Dendritic cell treated with granulocyte-macrophage colony-stimulating factor and Interleukin-4, amounts not matched to agents 40 ng/mL and 50 ng/mL, for 4 days (primary cell): ENCODE measurements around the gene RASEF.

ENCODE experiments used
- H3K27ac Mint-ChIP-seq: one replicate; pipeline ENCODE4 v1.8.0; 2022; ENCODE audit warnings: mild to moderate bottlenecking, mixed read lengths
- H3K27me3 Mint-ChIP-seq: one replicate; pipeline ENCODE4 v1.8.0; 2022; ENCODE audit warnings: mild to moderate bottlenecking, mixed read lengths
- H3K36me3 Mint-ChIP-seq: one replicate; pipeline ENCODE4 v1.8.0; 2022; ENCODE audit warnings: low read depth, mixed read lengths
- H3K4me1 Mint-ChIP-seq: one replicate; pipeline ENCODE4 v1.8.0; 2022; ENCODE audit warnings: low read depth, mixed read lengths
- H3K4me3 Mint-ChIP-seq: one replicate; pipeline ENCODE4 v1.8.0; 2022; ENCODE audit warnings: mild to moderate bottlenecking, moderate library complexity, mixed read lengths
- H3K9me3 Mint-ChIP-seq: one replicate; pipeline ENCODE4 v1.8.0; 2022; ENCODE audit warnings: mixed read lengths
- intact Hi-C: fragments of 100-400 bp; cut with micrococcal nuclease; formaldehyde crosslinking; loops from one replicate; pipeline ENCODE4 v1.15.0; 2022

RASEF gene

DNA sequence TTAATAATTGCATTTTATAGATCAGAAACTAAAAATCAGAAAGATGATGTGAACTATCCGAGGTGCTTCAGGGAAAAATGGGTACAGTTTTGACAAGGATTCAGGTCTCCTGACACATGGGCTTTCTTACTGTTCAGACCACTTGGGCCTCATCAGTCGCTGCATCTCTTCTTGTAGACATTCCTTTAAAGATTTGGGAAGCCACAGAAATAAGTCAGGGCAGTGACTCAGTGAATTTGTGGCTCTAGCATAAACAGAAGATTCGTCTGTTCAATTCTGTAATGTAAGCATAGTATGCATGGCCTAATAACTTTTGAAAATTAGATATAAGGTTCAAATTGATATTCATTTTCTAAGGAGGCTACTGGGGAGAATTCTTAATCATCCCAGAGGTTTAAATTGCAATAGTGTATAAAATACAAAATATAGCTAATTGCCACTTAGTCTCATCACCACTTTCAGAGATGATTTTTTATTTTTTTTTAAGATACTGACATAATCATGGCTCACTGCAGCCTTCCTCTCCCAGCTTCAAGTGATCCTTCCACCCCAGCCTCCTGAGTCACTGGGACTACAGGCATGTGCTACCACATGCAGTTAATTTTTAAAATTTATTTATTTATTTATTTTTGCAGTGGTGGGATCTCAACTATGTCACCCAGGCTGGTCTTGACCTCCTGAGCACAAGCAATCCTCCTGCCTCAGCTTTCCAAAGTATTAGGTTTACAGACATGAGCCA lies 48.9 kb downstream of the RASEF start:
- Mint-ChIP-seq H3K27me3 (no peaks in the 10 kb centered on the region), H3K4me3 (no peak overlapping the region), H3K27ac (no peak overlapping the region), H3K9me3 (no peaks in the 10 kb centered on the region), H3K36me3 (no peaks in the 10 kb centered on the region), H3K4me1 (peaks cover 5% of the 10 kb centered on the region)
- intact Hi-C loops, result no loop called here

DNA sequence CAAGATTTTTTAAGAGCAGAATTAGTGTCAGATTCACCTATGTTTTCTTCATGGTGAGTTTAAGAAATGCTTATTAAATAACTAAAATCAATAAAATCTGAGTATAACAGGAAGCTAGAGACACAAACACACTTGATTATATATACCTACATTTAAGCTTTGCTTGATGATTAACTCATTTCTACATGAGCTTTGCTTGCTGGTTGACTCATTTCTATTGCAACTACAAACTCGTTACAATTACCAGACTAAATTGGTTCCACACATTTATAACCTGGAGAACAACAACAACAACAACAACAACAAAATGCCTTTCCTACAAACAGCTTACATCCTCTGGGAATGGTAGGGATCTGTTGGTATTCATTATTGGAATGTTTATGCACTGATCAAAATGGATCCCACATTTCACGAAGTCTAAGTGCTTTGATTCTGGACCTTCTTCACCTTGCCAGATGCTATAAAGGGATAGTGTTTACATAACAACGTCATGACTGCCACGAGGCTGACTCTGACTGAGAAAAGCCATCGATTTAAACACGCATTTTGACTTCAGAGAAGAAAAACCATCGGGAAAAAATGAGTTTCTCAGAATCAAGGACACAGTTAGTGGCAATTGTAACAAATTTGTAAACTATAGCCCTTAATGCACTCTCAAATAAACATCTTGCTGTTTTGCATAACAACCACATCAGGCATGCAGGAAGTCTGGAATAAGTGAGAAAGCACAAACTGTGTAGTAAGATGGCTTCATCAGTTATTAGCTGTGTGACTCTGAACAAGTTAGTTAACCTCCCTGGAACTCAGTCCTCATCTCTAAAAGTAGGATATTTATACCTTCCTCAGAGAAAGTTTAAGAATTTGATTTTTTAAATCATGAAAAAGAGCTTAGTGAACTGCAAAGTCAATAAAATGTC lies 49.8 kb downstream of the RASEF start:
- Mint-ChIP-seq H3K27me3 (no peaks in the 10 kb centered on the region), H3K9me3 (no peaks in the 10 kb centered on the region), H3K36me3 (no peaks in the 10 kb centered on the region), H3K4me3 (no peak overlapping the region), H3K27ac (no peak overlapping the region), H3K4me1 (peaks cover 5% of the 10 kb centered on the region)
- intact Hi-C loops, result no loop called here

DNA sequence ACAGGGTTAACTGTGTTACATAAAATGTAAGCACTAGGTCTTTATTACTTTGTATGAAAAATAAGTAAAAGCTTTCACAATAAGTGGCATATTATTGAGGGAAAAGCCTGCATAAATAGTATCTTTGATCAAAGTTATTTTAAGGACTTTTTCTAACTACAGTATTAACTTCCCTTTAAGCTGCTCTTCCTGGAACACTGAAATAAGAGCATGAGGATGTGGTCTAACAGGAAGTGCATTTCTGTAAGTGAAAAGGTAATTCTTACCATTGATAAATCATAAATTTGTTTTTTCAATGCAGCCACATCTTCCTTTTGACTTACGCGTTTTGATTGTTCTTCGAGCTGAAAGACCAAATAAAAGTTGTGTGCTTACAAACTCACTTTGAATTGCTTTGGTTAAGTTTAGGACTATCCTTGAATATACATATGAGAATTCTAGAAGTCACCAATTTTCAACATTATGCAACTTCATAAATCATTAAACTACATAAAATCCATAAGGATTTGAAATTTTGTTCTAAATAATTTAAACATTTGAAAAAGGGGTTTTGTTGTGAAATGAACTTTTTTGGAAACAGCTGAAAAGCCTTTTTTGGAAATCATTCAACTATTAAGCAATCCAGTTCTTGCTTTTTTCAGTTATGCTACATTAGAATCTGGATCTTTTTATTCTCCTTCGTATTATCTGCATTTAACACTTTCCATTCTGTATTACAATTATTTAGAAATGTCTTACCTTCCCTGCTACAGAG lies 50.6 kb downstream of the RASEF start:
- Mint-ChIP-seq H3K27me3 (no peaks in the 10 kb centered on the region), H3K27ac (no peak overlapping the region), H3K4me1 (peaks cover 5% of the 10 kb centered on the region), H3K4me3 (no peak overlapping the region), H3K36me3 (no peaks in the 10 kb centered on the region), H3K9me3 (no peaks in the 10 kb centered on the region)
- intact Hi-C loops, result no loop called here

DNA sequence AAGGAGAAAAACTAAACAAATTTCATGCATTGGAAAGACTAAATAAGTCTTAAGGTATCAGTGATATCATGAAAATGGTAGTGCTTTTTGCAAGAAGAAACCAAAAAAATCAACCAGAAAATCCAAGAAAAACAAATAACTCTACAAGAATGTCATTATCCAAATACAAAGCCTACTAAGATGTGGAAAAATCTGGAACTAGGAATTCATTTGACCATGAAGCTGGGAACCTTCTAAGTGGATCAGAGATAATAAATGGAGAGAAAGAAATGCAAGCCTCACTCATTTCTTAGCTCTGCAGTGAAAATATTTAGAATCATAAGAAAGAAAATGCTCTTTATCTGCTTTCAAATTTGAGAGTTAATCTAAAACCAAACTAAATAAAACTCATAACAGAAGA lies 51.3 kb downstream of the RASEF start:
- Mint-ChIP-seq H3K9me3 (no peaks in the 10 kb centered on the region), H3K36me3 (no peaks in the 10 kb centered on the region), H3K27ac (no peak overlapping the region), H3K4me1 (peaks cover 5% of the 10 kb centered on the region), H3K27me3 (no peaks in the 10 kb centered on the region), H3K4me3 (no peak overlapping the region)
- intact Hi-C loops, result no loop called here

DNA sequence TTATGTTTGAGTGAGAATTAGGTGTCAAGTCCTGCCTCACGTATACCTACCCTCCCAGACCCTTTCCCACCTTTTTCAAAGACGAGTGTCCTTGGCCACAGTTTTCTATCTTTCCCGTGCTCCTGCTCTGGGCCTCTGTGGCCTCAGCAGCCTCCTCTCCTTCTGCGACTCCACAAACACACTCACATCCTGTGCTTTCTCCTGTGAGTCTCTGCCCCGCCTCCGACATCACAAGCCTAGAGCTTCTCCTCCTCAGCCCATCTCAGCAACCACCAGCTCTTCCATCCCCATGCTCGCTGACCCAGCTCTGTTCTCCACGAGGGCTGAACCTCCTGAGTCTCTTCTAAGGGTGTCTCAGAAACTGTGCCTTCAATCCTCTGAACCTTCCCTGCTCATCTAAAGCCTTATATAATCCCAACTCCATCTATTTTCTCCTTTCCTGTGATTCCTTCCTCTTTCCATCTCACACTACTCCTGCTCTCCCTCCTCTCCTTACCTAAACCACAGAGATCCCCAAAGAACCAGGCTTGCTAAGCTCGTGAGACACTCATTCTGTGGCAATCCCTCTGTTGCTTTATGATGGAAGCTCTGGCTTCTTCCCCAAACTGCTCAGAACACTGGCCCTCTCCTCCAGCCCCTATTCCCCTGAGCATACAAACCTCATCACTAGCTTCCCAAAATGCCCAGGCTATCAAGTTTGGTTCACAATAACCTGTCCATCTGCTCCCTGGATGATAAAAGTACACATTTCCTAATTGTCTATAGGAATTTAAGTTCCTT lies 55.2 kb downstream of the RASEF start:
- Mint-ChIP-seq H3K27ac (no peak overlapping the region), H3K27me3 (no peaks in the 10 kb centered on the region), H3K36me3 (no peaks in the 10 kb centered on the region), H3K4me3 (no peak overlapping the region), H3K9me3 (no peaks in the 10 kb centered on the region), H3K4me1 (peaks cover 10% of the 10 kb centered on the region)
- intact Hi-C loops, result no loop called here

DNA sequence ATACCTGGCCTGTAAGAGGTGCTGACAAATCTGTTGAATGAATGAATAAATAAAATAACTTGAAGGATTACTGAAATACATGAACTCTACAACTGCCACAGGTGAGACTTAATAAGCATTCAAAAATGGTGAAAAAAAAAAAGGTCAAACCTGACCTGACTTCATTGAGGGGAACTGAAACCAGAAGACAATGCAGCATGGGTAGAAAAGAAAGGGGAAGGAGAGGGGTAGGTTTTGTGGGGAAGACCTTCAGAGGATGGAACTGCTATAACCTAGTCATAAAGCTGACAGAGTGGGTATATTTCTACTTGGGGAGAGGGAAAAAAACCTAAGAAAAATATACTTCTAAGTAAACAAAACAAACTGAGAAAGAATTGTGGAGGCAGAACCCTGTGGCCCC lies 56.6 kb downstream of the RASEF start:
- Mint-ChIP-seq H3K27ac (no peak overlapping the region), H3K4me3 (no peak overlapping the region), H3K36me3 (no peaks in the 10 kb centered on the region), H3K27me3 (no peaks in the 10 kb centered on the region), H3K4me1 (peaks cover 5% of the 10 kb centered on the region), H3K9me3 (no peaks in the 10 kb centered on the region)
- intact Hi-C loops, result no loop called here

DNA sequence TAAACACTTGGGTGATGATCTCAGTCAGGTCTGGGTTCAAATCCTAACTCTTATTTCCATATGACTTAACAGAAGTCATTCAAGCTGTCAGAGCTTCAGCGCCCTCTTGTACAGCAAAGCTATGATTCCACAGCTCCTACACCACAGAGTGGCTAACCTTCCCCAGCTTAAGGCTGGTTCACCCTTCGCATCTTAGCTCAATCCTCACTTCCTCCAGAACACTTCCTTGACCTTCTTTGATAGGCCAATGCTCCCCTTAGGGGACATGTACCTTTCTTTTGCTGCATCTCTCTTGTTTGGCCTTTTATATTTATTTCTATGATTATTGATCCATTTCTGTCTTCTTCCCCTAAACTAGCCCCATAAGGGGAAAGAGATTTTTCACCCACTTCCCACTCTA lies 57.0 kb downstream of the RASEF start:
- H3K27ac Mint-ChIP-seq, result no peak overlapping the region
- intact Hi-C loops, result no loop called here
- H3K27me3 Mint-ChIP-seq, result no peaks in the 10 kb centered on the region
- no peaks in the 10 kb centered on the region for H3K9me3 Mint-ChIP-seq
- no peaks in the 10 kb centered on the region for H3K36me3 Mint-ChIP-seq
- H3K4me1 Mint-ChIP-seq, result peaks cover 5% of the 10 kb centered on the region
- H3K4me3 Mint-ChIP-seq, result no peak overlapping the region

DNA sequence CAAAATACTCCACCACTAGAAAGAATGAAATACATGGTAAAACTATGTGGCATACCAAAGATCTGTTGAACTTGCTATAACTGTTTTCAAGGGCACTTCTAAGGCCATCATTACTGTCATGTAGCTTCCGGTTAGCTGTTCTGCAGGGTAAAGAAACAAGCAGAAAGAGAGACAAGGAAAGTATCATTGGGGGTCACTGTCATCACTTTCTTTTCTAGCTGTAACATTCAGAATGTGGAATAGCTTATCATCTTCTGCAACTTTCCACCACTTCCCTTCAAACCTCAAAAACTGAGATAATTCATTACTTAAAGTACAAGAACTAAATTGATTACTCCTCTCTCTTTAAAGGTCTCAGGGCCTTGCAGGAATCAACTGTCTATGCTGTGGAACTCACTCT lies 57.6 kb downstream of the RASEF start:
- Mint-ChIP-seq H3K27ac (no peak overlapping the region), H3K4me3 (no peak overlapping the region), H3K4me1 (peaks cover 5% of the 10 kb centered on the region), H3K36me3 (no peaks in the 10 kb centered on the region), H3K9me3 (no peaks in the 10 kb centered on the region), H3K27me3 (no peaks in the 10 kb centered on the region)
- intact Hi-C loops, result no loop called here

DNA sequence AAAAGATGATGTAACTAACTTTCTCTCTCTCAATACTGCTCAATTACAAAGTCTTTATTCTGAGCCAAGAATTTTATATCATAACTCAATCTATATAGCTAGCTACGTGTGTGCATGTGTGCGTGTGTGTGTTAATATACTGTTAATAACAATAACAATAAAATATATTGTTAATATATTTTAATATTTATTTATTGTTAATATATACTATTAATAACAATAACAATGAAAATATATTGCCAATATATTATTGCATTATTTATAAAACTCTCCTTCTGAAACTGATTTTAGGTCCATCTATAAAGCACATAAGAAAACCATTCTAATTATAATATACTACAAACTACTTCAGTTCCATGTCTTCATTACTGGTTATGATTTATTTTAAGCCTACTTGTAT lies 60.6 kb downstream of the RASEF start:
- no peaks in the 10 kb centered on the region for H3K9me3 Mint-ChIP-seq
- H3K27ac Mint-ChIP-seq, result no peak overlapping the region
- no peaks in the 10 kb centered on the region for H3K27me3 Mint-ChIP-seq
- H3K4me1 Mint-ChIP-seq, result peaks cover 5% of the 10 kb centered on the region
- H3K4me3 Mint-ChIP-seq, result no peak overlapping the region
- intact Hi-C loops, result no loop called here
- no peaks in the 10 kb centered on the region for H3K36me3 Mint-ChIP-seq

DNA sequence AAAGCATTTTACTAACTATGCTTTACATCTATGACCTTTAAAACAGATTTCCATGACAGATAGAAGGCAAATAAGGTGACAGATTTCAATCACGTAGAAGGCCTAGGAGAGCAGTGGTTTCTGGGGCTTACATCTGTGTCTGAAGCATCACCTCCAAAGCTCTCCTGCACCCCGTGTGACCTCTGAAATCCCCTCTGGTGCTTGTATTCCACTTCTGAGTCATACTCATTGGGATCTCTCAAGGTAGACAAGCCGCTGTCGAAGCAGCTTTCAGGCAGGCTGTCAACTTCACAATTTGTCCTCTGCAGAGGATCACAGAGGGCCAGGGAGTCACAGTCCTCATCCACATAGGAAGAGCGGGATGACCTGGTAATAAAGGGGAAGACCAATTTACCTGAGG lies 62.2 kb downstream of the RASEF start:
- intact Hi-C loops, result no loop called here
- no peaks in the 10 kb centered on the region for H3K4me1 Mint-ChIP-seq
- no peaks in the 10 kb centered on the region for H3K27me3 Mint-ChIP-seq
- H3K27ac Mint-ChIP-seq, result no peak overlapping the region
- H3K36me3 Mint-ChIP-seq, result no peaks in the 10 kb centered on the region
- no peak overlapping the region for H3K4me3 Mint-ChIP-seq
- no peaks in the 10 kb centered on the region for H3K9me3 Mint-ChIP-seq

DNA sequence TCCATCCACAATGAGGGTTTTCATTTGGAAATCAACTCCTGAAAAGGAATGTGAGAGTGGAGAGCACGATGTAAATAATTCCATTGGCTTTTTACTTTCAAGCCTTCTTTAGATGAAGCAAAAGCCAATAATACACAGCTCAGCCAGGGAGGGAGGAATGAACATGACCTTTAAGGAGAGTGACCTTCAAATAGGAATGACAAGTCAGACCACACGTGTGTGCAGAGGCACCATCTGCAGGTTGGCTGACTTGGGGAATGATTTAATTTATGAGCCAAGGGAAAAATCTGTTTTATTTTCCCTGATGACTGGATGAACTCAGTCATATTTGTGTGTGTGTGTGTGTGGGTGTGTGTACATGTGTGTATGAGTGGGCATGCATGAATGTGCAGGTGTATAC lies 64.5 kb downstream of the RASEF start:
- no peaks in the 10 kb centered on the region for H3K9me3 Mint-ChIP-seq
- no peaks in the 10 kb centered on the region for H3K27me3 Mint-ChIP-seq
- H3K36me3 Mint-ChIP-seq, result no peaks in the 10 kb centered on the region
- no peaks in the 10 kb centered on the region for H3K4me1 Mint-ChIP-seq
- no peak overlapping the region for H3K27ac Mint-ChIP-seq
- intact Hi-C loops, result no loop called here
- H3K4me3 Mint-ChIP-seq, result no peak overlapping the region

DNA sequence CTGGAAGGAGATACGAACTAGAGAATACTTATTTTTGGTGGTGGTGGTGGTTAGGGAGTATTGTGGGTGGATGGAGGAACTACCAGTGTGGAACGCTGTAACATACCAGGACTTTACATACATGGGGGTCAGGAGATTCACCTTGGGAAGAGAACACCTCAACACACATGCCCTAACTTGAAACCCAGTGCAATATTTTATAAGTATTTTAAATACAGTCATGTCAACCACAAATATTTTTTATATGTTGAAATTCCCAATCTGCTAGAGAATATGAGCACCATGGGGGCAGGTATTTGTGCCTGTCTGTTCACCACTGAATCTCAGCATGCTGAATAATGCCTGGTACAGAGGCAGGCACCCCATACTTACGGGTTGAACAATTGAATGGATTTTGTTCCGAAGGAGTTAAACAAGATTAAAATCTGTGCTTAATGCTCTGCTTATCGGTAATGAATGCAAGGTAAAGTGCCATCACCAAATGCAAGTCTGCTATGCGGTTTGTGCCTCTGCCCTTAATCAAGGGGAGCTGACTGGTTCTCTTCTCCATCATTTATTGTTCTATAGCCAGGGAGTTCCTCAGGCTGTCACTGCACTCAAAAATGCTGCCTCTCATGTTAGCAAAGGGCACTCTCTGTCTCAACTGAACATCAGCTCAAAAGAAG lies 65.3 kb downstream of the RASEF start:
- intact Hi-C loops, result no loop called here
- Mint-ChIP-seq H3K9me3 (no peaks in the 10 kb centered on the region), H3K27ac (no peak overlapping the region), H3K36me3 (no peaks in the 10 kb centered on the region), H3K4me3 (no peak overlapping the region), H3K4me1 (no peaks in the 10 kb centered on the region), H3K27me3 (no peaks in the 10 kb centered on the region)

DNA sequence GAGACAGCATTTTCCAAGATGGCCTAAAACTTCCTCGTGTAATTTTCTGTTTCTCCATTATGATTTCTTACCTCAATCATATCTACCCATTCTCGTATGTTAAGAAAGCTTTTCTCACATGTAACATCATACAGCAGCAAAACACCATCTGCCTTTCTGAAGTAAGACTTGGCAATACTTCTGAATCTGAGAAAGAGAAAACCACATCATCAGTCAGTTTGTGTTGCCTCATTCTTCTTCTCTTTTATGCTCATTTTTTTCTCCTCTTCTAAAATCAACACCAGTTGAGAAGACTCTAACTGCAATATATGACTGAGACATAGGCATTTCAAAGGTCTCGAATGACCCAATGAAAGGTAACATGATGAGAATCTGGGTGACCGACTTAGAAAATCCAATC lies 66.0 kb downstream of the RASEF start:
- Mint-ChIP-seq H3K27me3 (no peaks in the 10 kb centered on the region), H3K4me1 (no peaks in the 10 kb centered on the region), H3K9me3 (no peaks in the 10 kb centered on the region), H3K4me3 (no peak overlapping the region), H3K36me3 (no peaks in the 10 kb centered on the region), H3K27ac (no peak overlapping the region)
- intact Hi-C loops, result no loop called here
